ENCODE measurements around the gene CD300E.

CD300E gene

GRCh38 chr17:74597069-74597790, 26.3 kb downstream of the CD300E start:
- Histone ChIP-seq H3K4me3 (ENCODE audit: low read length) (no peak overlapping the region), H3K4me2 (ENCODE audit: low read length) (no peak overlapping the region), H3K9me3 (ENCODE audit: control insufficient read depth, insufficient read depth, low read length) (no peaks in the 10 kb centered on the region), H4K20me1 (ENCODE audit: control insufficient read depth, insufficient read depth, low read depth, low read length) (no peaks in the 10 kb centered on the region), H3K9me2 (replicated peaks; ENCODE audit: control insufficient read depth, low read length) (no peaks in the 10 kb centered on the region), H3K79me2 (ENCODE audit: control insufficient read depth, low read length) (no peaks in the 10 kb centered on the region), H3K4me1 (ENCODE audit: control insufficient read depth, low read length) (peaks cover 10% of the 10 kb centered on the region), H3K27ac (ENCODE audit: low read depth, low read length) (no peak overlapping the region), H3K27me3 (ENCODE audit: control insufficient read depth, low read length) (no peaks in the 10 kb centered on the region; the same call in 1 of the 2 replicates), H3K36me3 (ENCODE audit: control insufficient read depth, low read length) (no peaks in the 10 kb centered on the region), H3F3A (ENCODE audit: control insufficient read depth, insufficient read depth) (no peaks in the 10 kb centered on the region)
- TF ChIP-seq CTCF (IDR thresholded peaks at IDR 0.05; ENCODE audit: low read depth, low read length, poor library complexity, severe bottlenecking) (no peak), EZH2phosphoT487 (IDR thresholded peaks at IDR 0.05; ENCODE audit: borderline replicate concordance, low read length) (no peak)

- H4K20me1 ChIP-seq (ENCODE audit: control insufficient read depth, insufficient read depth, low read depth, low read length): no peaks in the 10 kb centered on the region
- peaks cover 10% of the 10 kb centered on the region for H3K4me1 ChIP-seq (ENCODE audit: control insufficient read depth, low read length)
- H3K36me3 ChIP-seq (ENCODE audit: control insufficient read depth, low read length): no peaks in the 10 kb centered on the region
- no peaks in the 10 kb centered on the region for H3K9me3 ChIP-seq (ENCODE audit: control insufficient read depth, insufficient read depth, low read length)
- H3F3A ChIP-seq (ENCODE audit: control insufficient read depth, insufficient read depth): no peaks in the 10 kb centered on the region
- H3K27me3 ChIP-seq (ENCODE audit: control insufficient read depth, low read length): no peaks in the 10 kb centered on the region
- H3K4me2 ChIP-seq (ENCODE audit: low read length): no peak overlapping the region
- no peak overlapping the region for H3K27ac ChIP-seq (ENCODE audit: low read depth, low read length)
- H3K9me2 ChIP-seq (replicated peaks; ENCODE audit: control insufficient read depth, low read length): no peaks in the 10 kb centered on the region
- TF ChIP-seq CTCF (IDR thresholded peaks at IDR 0.05; ENCODE audit: low read depth, low read length, poor library complexity, severe bottlenecking) (no peak), EZH2phosphoT487 (IDR thresholded peaks at IDR 0.05; ENCODE audit: borderline replicate concordance, low read length) (no peak)
- no peaks in the 10 kb centered on the region for H3K79me2 ChIP-seq (ENCODE audit: control insufficient read depth, low read length)
- no peak overlapping the region for H3K4me3 ChIP-seq (ENCODE audit: low read length)
Measured at GRCh38 chr17:74595037-74595750, 28.3 kb downstream of the CD300E start.

GRCh38 chr17:74592087-74592990, 31.2 kb downstream of the CD300E start, which contains the start of gene CD300LD:
Gene CD300LD, minus strand, starts transcription at chr17:74592283. Its CDS starts 81 bp downstream, at chr17:74592202.
- no peak within 1 kb of the TSS for H3K4me3 ChIP-seq (ENCODE audit: low read length)
- TF ChIP-seq EZH2phosphoT487 (IDR thresholded peaks at IDR 0.05; ENCODE audit: borderline replicate concordance, low read length) (no peak), CTCF (IDR thresholded peaks at IDR 0.05; ENCODE audit: low read depth, low read length, poor library complexity, severe bottlenecking) (no peak)

More at GRCh38 chr17:74592087-74592990, 31.2 kb downstream of the CD300E start, which contains the start of gene CD300LD:
- no peaks in the 10 kb centered on the region for H3K79me2 ChIP-seq (ENCODE audit: control insufficient read depth, low read length)
- no peak within 1 kb of the TSS for H3K27ac ChIP-seq (ENCODE audit: low read depth, low read length)
- H4K20me1 ChIP-seq (ENCODE audit: control insufficient read depth, insufficient read depth, low read depth, low read length): no peaks in the 10 kb centered on the region
- H3K4me1 ChIP-seq (ENCODE audit: control insufficient read depth, low read length): no peaks in the 10 kb centered on the region
- H3K4me2 ChIP-seq (ENCODE audit: low read length): no peak within 1 kb of the TSS
- H3K27me3 ChIP-seq (ENCODE audit: control insufficient read depth, low read length): no peaks in the 10 kb centered on the region
- no peaks in the 10 kb centered on the region for H3K9me2 ChIP-seq (replicated peaks; ENCODE audit: control insufficient read depth, low read length)
- H3K9me3 ChIP-seq (ENCODE audit: control insufficient read depth, insufficient read depth, low read length): no peaks in the 10 kb centered on the region
- H3K36me3 ChIP-seq (ENCODE audit: control insufficient read depth, low read length): no peaks in the 10 kb centered on the region
- H3F3A ChIP-seq (ENCODE audit: control insufficient read depth, insufficient read depth): no peaks in the 10 kb centered on the region
